ENCODE data around the gene DEPDC1.
A peak's percentile ranks its signal among the peaks of the same experiment; 100 is the strongest.

DEPDC1 gene

GRCh38 chr1:68470388-68470970 is 26.4 kb downstream of the DEPDC1 start:
- no peak for DNase-seq

DNA sequence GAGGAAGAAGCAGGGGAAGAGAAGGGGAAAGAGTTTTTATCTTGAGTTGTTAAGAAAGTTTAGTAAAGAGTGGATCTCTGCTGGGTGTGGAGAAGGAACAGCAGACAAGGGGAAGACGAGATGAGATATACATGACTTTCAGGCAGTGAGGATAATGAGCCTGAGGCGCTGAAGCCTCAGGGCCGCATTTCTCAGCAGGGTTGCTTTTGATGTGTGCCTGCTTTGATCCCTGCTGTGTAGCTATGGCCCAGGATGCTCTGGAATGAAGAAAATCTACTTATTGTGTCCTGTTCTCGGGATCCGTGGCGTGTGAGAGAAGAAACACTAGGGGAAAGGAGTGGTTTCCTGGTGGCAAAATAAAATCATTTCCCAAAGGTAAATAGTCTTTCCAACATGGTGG is 32.0 kb downstream of the DEPDC1 start:
- no peak for DNase-seq

DNA sequence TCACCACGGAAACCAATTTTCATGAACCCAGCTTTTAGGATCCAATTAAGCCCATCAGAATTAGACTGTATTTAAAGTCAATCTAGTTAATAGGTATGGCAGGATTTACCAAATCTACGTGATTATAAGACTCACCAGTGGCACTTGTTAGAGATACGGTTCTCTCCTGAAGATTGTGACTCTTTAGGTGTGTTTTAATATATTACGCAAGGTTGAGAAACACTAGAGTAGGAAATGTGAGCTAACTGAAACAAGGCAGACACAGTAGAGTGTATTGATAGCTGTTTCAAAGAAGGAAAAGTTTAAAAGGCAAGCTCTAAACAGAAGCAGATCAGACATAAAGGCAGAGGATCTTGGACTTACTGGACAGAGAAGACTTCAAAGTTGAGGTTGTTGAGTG is 35.9 kb downstream of the DEPDC1 start:
- DNase-seq: no peak

DNA sequence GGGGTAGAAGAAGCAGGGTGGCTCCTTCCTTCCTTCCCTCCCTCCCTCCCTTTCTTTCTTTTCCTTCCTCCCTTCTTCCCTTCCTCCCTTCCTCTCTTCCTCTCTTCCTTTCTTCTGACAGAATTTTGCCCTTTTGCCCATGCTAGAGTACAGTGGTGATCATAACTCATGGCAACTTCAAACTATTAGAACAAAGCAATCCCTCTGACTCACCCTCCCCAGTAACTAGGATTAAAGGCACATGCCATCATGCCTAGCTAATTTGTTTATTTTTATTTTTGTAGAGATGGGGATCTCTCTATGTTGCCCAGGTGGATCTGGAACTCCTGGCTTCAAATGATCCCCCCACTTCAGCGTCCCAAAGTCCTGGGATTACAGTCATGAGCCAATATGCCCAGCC is 37.1 kb downstream of the DEPDC1 start:
- DNase-seq: no peak

DNA sequence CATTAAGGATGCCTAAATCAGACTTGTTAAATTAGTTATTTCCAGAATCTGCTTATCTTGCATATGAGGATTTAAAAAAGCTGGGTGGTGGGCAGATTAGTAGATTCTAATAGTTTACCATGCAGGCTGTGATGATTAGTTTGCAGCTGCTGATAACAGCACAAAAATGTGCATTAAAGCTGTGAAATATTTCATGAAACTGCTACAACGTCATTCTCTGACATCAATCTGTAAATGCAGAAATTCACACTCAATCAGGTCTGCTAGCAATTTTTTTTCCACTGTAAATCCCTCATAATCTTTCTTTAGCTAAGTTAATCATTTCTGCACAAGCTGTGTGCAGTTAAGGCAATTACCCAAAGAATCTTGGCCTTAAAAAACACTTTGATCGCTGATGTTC is 37.8 kb downstream of the DEPDC1 start:
- DNase-seq: no peak

DNA sequence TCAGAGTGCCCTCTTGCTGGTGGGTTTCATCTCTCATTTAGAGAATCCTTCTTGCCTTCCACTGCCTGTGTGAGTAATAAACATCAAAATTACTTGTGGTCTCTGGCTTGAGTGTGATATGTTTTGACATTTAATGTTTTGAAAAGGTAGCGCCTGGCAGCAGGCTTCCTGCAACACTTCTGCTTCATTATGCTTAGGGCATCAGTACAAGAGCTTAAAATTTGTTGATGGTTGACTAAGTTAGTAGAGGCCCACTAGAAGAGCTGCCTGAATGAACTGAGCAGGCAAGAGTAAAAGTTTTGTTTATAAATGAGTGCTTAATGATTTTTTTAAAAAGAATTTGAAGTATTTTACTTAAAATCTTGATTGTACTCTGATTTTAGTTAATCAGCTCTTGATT is 40.7 kb downstream of the DEPDC1 start:
- DNase-seq: no peak

DNA sequence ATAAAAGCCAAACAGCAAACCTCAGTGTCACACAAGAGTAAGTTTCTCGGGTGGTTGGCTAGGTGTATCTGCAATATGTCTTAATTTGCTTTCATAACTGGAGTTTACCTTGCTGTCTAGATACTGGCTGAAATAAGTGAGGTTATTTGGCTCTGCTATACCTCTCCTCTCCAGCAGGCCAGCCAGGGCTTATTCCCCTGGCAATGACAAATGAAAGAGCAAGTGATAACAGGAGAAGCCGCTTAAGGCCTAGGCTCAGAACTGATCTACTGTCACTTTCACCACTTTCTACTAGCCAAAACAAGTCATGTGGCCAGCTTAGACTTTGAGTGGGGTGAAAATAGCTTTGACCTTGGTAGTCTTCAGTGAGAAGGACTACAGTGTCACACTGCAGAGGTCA is 42.3 kb downstream of the DEPDC1 start:
- no peak for DNase-seq

- no peak for DNase-seq
Observed at GRCh38 chr1:68453060-68453670, 43.7 kb downstream of the DEPDC1 start.

DNA sequence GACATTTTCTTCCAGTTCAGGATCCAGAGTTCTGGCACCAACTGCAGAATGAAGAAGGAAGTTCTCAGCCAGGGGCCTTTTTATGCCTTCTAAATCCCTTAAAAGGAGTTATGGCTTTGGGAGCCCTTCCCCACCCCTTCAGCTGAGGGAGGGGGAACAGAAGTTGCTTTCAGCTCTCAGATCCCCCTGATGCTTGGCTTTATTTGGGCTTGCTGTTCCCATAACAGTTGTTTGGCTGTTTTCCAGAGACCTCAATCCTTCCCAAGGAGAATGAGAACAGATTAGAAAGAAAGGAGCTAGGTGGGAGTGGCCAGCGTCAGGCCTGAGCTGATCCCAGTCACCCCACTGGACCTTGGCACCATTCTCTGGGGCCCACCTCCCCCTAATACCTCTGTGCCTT is 47.0 kb downstream of the DEPDC1 start, which contains the start of gene RPE65:
TSS of gene RPE65 (minus strand) at position 54 of the 400 bp plus-strand sequence. CDS start at position 5, 49 bp downstream.
- DNase-seq: no peak

DNA sequence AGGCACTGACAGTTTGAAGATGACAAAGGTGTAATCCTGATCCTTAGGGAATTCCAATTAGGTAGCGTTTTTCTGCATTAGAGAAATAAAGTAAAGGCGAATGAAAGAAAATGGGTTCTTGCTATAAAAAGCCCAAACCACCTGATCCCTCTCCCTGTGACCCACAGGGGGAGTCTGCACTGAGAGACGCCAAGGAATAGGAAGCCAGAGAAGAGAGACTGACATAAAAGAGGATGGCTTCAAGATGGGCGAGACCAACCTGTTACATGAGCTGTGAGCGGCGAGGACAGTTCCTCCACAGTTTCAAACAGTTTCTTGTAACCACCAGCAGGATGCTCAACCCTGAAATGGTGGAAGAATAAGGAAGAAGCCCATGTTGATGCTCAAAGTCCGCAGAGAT is 48.5 kb downstream of the DEPDC1 start:
- DNase-seq: no peak

GRCh38 chr1:68445709-68446108 is 51.2 kb downstream of the DEPDC1 start:
- no peak for DNase-seq

DNA sequence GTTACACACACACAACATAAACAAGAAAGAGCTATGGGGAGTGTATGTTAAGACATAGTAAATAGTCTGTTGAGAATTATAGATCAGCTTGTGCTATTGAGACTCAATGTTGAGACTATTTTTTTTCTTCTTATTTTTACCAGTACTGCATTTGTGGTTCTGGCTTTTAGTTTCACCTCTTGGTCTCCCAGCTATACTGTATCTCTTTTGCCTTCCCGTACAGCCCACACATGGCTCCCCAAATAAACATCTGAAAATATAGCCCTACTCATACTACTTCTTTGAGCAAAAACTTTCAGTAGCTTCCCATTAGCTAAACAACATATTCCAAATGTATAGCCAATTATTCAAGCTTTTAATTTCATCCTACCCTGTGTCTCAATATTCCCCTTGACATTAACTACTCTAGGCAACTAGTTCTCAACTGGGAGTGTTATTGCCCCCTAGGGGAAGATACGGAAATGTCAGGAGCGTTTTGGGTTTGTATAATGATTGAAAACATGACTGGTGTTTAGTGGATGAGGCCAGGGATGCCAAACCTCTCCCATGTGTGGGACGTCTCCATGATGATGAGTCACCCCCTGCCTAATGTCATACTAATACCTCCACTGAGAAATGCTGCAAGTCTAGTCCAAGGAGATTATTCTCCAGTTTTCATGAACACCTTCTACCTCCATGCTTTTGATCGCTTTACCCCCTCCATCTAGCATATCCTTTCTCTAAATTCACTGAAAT is 53.9 kb downstream of the DEPDC1 start:
- DNase-seq: peak; percentile 16

DNA sequence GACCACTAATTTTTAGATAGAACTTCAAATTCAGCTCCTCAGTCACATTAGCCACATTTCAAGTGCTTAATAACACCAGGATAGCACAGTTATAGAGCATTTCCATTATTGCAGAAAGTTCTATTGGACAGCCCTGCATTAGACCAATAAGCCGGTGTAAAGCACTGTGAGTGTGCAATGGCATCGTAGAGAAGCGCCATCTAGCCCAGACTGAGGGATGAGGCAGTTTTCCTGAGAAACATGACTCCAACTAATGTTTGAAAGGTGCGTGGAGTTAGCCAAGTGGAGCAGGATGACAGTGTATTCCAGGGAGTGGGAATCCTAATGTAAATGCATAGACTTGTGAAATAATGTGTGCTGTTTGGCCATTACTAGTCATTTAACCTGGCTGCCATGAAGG is 54.9 kb downstream of the DEPDC1 start:
- no peak for DNase-seq

DNA sequence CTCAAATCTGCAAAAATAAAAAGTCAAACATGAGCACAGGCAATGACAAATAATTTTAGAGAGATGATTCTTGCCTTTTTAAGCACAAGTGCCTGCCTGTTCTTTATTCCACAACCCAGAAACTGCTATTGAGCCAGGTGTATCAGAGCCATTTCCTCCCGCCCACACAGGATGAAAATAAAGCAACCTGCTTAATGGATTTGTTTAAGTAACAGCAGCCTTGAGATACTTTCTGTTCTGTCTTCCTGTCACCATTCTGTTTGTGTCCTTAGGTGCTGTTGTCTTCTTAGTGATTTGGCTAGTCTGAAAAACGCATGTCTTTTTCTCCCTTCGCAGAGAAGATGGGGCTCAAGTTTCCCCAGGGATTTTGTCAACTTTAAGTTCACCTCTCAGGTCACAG is 58.6 kb downstream of the DEPDC1 start:
- no peak for DNase-seq

GRCh38 chr1:68433395-68433794 is 63.5 kb downstream of the DEPDC1 start:
- DNase-seq: no peak

DNA sequence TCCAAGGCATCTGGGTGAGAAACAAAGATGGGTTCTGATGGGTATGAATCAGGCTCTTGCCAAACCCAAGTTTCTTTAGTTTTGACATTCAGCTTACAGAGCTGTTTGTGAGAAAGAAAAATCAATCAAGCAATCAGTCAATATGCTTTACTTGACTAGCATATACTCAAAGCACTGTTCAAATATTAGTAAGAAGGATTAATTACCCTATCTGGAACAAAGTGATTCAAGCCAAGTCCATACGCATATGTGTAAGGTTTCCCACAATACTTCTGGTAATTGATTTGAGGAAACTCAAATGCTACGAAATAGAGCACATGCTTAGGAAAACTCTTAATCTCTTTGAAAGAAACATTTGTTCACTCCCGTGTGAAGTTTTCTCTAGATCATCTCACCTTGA is 65.8 kb downstream of the DEPDC1 start:
- no peak for DNase-seq

GRCh38 chr1:68429233-68429808 is 67.6 kb downstream of the DEPDC1 start:
- DNase-seq: no peak

- DNase-seq: no peak
Observed at GRCh38 chr1:68426594-68426993, 70.3 kb downstream of the DEPDC1 start.

Data from CD4-positive, alpha-beta T cell treated with Interleukin-10 for 1 hour (primary cell).